Activated gamma-delta T cell (primary cell): ENCODE data around the gene IQGAP1.
A peak's percentile ranks its signal among the peaks of the same experiment; 100 is the strongest.

ENCODE experiments used
- DNase-seq: peaks from one replicate; lab custom pipeline; 2025; lab: John Stamatoyannopoulos, UW

IQGAP1 gene

DNA sequence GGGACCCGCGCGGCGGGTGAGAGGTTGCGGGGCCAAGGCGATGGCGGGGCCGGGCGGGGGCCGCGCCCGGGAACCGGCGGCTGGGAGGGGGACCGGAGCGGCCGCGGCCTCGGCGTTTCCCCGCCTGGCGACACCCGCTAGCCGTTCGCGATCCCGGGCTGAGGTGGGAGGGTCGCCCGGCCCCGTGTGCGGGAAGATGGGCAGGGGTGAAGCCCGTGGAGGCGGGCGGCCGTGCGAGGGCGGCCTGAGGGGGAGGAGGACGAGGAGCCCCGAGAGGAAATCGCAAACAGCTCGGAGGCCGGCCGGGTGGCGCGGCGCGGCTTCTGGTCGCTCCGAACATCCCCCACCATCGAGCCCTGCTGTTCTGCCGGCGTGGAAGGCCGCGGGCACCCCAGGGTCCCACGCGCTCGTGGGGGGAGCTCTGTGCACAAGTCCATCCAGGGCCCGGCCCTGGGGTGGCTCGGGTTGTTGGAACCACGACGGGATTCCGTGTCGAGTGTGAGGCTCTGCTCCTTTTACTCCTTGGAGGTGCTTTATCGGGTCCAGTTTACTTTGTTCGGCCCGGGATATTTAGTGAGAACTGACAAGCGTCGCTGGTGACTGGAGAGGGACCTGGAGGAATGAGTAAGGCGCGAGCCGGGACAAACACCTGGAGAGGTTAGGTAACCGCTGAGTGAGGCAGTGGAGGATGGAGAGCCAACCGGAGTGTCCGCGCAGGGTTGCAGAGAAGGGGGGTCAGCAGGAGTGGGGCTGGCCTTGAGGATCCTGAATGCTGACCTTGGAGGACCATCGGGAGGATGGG is 142.4 kb downstream of the IQGAP1 start:
- peak; percentile 27 for DNase-seq

DNA sequence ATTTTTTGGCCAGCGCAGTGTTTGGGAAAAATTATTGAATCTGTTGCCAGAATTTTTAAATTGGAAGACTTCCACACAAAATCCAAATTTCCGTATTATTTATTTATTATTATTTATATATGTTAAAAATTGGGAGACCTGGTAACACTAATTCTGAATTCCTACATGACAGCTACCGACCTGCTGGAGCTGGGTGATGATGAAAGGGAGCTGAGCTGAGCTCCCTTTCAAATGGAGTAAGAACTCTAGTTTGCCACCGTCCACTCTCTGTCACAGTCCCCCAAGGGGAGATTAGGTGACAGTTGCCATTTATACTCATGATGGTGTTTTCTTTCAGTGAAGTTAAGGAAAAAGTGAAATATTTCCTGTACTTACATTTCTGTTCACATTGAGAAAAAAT is 143.1 kb downstream of the IQGAP1 start:
- DNase-seq, result no peak

DNA sequence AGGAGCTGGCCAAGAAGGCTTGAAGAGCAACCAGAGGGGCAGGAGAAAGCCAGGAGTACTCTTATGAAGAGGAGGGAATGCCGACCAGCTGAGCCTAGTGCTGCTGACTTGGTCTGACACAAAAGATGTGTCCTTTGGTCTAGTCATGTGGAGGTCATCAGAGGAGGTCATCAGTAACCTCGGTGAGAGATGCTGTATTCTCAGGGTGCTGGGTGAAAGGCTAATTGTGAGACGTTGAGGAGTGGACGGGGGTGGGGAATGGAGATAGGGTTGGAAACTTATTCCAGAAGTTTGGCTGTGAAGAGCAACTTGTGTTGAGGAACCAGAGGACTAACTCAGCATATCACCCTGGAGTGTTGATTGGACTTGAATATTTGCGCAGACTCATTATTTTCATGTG is 147.2 kb downstream of the IQGAP1 start:
- no peak for DNase-seq

DNA sequence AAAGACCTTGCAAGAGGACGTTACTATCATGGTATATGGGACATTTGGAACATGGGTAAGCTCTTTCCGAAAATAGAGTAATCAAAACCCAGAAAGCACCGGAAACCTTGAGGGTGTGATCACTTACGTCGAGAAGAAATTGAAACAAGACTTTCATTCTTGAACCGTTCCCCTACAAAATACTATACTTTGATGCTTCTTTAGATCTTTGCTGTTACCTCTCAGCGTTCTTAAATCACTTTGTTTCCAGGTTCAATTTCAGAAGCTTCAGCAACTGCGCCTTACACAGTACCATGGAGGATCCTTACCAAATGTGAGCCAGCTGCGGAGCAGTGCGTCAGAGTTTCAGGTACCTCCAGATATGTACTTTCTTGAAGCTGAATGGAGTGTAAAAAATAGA is 151.7 kb downstream of the IQGAP1 start:
- no peak for DNase-seq

DNA sequence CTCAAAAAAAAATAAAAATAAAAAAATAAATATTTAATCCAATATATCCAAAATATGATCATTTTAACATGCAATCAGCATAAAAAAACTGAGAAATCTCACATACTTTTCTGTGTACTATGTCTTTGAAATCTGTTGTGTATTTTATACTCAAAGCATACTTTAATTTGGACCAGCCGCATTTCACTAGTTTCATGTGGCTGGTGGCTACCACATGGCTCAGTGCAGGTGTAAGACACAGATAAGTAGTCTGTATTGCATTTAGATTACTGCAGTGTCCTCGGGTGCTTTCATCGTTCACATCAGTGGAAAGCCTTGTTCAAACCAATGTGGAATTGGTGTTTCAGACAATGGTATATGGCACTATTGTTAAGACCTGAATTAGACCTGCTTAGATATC is 152.7 kb downstream of the IQGAP1 start:
- no peak for DNase-seq

DNA sequence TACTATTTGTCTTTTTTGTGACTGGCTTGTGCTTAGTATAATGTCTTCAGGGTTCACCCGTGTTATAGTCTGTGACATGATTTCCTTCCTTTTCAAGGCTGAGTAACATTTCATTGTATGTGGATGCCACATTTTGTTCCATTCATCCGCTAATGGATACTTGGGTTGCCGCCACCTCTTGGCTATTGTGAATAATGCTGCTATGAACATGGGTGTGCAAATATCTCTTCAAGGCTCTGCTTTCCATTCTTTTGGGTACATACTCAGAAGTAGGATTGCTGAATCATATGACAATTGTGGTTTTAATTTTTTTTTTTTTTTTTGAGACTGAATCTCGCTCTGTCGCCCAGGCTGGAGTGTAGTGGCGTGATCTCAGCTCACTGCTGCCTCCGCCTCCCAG is 157.1 kb downstream of the IQGAP1 start:
- DNase-seq, result no peak

DNA sequence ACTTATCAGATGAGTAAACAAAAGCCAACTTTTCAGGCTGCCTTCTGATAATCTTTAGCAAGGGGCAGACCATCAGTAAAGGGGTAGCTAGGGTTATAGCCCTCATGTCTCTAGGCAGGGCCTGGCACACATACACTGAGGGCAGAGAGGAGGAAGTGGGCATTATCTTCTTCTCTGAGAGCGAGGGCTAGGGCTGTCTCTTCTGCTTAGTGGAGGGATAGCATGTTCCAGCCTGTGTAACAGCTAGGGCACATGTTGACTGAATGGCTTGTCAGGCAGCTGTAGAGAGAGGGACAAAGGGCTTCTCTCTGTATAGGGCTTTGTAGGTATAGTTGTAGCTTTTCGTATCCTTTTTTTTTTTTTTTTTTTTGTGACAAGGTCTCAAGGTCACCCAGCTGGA is 159.5 kb downstream of the IQGAP1 start:
- no peak for DNase-seq

DNA sequence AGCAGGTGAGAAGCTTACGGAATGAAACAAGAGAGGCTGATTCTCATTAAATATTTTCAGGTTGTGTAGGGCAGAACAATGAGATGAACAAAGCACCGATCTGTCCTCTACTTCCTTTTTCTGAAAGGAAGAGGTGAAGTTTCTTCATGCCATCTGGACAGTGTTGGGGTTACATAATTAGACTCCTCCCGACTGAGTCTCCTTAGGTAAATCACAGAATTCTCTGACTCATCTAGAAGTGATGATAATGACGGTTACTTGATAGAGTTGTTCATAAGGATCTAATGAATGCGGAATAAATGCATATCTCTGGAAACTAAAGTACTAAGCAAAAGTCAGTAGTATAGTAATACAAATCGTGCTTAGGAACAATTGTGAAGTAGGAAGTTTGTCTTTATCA is 162.9 kb downstream of the IQGAP1 start:
- DNase-seq, result no peak
